IMR-90 (cell line): ENCODE results near the gene IL17F. TPM values are rescaled to one million over a fixed set of nuclear protein-coding genes. Genes with fewer than 3 reads are reported as not detected.

Experiments used
- ATAC-seq: fragments of 200-7000 bp; cut with Tn5 transposase; 2 replicates; pipeline ENCODE4 v1.9.1; 2020; ENCODE audit warnings: low read depth, mild to moderate bottlenecking, moderate library complexity
- BruUV-seq: library from RNA; stranded (reverse); fragments of 400-500 nt; replicated peaks from 2 replicates; lab custom pipeline; 2021; lab: Mats Ljungman, UMichigan
- CTCF ChIA-PET: fragments of 300-600 bp; formaldehyde crosslinking; extraction: SDS; loops from one replicate; lab custom pipeline; 2021; ENCODE audit warnings: antibody characterized with exemption; lab: Yijun Ruan, JAX
- POLR2A ChIA-PET: fragments of 300-600 bp; sonication (Branson Sonifier 250); formaldehyde crosslinking; loops from one replicate; lab custom pipeline; 2022; ENCODE audit warnings: antibody characterized with exemption; ENCODE audit not compliant: unreplicated experiment; lab: Charles Lee
- DNase-seq: peaks from one replicate; pipeline ENCODE4 v3.0.0; 2013
- H2AFZ ChIP-seq: replicated peaks from 2 replicates; pipeline ENCODE3; 2013; ENCODE audit warnings: low read length, mild to moderate bottlenecking; ENCODE audit not compliant: poor library complexity
- H2AK5ac ChIP-seq: 2 replicates; pipeline ENCODE4 v1.6.1; 2013; ENCODE audit warnings: low read depth, low read length, inconsistent platforms
- H2AK9ac ChIP-seq: replicated peaks from 2 replicates; pipeline ENCODE3; 2013; ENCODE audit warnings: mild to moderate bottlenecking, low read depth, low read length, moderate library complexity; ENCODE audit not compliant: poor library complexity
- H2BK120ac ChIP-seq: 2 replicates; pipeline ENCODE4 v1.6.1; 2013; ENCODE audit warnings: low read depth, low read length, inconsistent platforms
- H2BK15ac ChIP-seq: 3 replicates; pipeline ENCODE4 v1.6.1; 2013; ENCODE audit warnings: low read depth, low read length, inconsistent platforms
- H2BK20ac ChIP-seq: 2 replicates; pipeline ENCODE4 v1.6.1; 2013; ENCODE audit warnings: low read depth, mild to moderate bottlenecking, inconsistent platforms, low read length, moderate library complexity
- H2BK5ac ChIP-seq: 2 replicates; pipeline ENCODE4 v1.6.1; 2013; ENCODE audit warnings: mild to moderate bottlenecking, low read depth, low read length, inconsistent platforms; ENCODE audit not compliant: poor library complexity, severe bottlenecking
- H3K14ac ChIP-seq: replicated peaks from 2 replicates; pipeline ENCODE4 v1.6.1; 2013; ENCODE audit warnings: low read depth, low read length, inconsistent platforms
- H3K18ac ChIP-seq: 2 replicates; pipeline ENCODE4 v1.6.1; 2013; ENCODE audit warnings: low read depth, low read length, control low read depth
- H3K23ac ChIP-seq: 2 replicates; pipeline ENCODE4 v1.6.1; 2013; ENCODE audit warnings: low read depth, low read length, inconsistent platforms
- H3K27ac ChIP-seq: 2 replicates; pipeline ENCODE4 v1.5.1; 2013; ENCODE audit warnings: mild to moderate bottlenecking, control low read depth, low read length; ENCODE audit not compliant: insufficient read depth
- H3K27me3 ChIP-seq: 2 replicates; pipeline ENCODE4 v1.6.1; 2013; ENCODE audit warnings: low read length; ENCODE audit not compliant: control insufficient read depth, insufficient read depth
- H3K36me3 ChIP-seq: 2 replicates; pipeline ENCODE4 v1.6.1; 2013; ENCODE audit warnings: low read length, mixed read lengths; ENCODE audit not compliant: control insufficient read depth, insufficient read depth
- H3K4ac ChIP-seq: 2 replicates; pipeline ENCODE4 v1.6.1; 2013; ENCODE audit warnings: low read depth, low read length, inconsistent platforms
- H3K4me1 ChIP-seq: 2 replicates; pipeline ENCODE4 v1.6.1; 2013; ENCODE audit warnings: low read length, mixed read lengths; ENCODE audit not compliant: control insufficient read depth, insufficient read depth
- H3K4me2 ChIP-seq: 2 replicates; pipeline ENCODE4 v1.6.1; 2013; ENCODE audit warnings: low read depth, mild to moderate bottlenecking, control low read depth, low read length, moderate library complexity
- H3K4me3 ChIP-seq: 2 replicates; pipeline ENCODE4 v1.5.1; 2013; ENCODE audit warnings: low read depth, mild to moderate bottlenecking, control low read depth, low read length, moderate library complexity; ENCODE audit not compliant: insufficient read depth
- H3K56ac ChIP-seq: 2 replicates; pipeline ENCODE4 v1.6.1; 2013; ENCODE audit warnings: low read length, inconsistent platforms; ENCODE audit not compliant: insufficient read depth; ENCODE audit errors: extremely low read depth
- H3K79me1 ChIP-seq, 2 experiments: 2 replicates each; pipeline ENCODE4 v1.6.1; 2013; ENCODE audit warnings: low read length in 2 of 2, inconsistent platforms in 1 of 2, low read depth in 1 of 2
- H3K9ac ChIP-seq: 2 replicates; pipeline ENCODE4 v1.6.1; 2013; ENCODE audit warnings: low read depth, low read length, control low read depth
- H3K9me1 ChIP-seq: 2 replicates; pipeline ENCODE4 v1.6.1; 2013; ENCODE audit warnings: low read length, inconsistent platforms; ENCODE audit not compliant: insufficient read depth
- H3K9me3 ChIP-seq: 2 replicates; pipeline ENCODE4 v1.6.1; 2013; ENCODE audit warnings: low read length; ENCODE audit not compliant: control insufficient read depth, insufficient read depth
- H4K20me1 ChIP-seq: 2 replicates; pipeline ENCODE4 v1.6.1; 2013; ENCODE audit warnings: low read length, inconsistent platforms; ENCODE audit not compliant: insufficient read depth
- H4K5ac ChIP-seq: 2 replicates; pipeline ENCODE4 v1.6.1; 2013; ENCODE audit warnings: mild to moderate bottlenecking, low read depth, low read length, control low read depth
- H4K8ac ChIP-seq, 2 experiments: 2 replicates each; pipeline ENCODE4 v1.6.1; 2013; ENCODE audit warnings: low read depth in 2 of 2, low read length in 2 of 2, control low read depth in 1 of 2, inconsistent platforms in 1 of 2
- H4K91ac ChIP-seq: 2 replicates; pipeline ENCODE4 v1.6.1; 2013; ENCODE audit warnings: low read depth, low read length, inconsistent platforms; ENCODE audit not compliant: insufficient read depth
- CEBPB ChIP-seq: IDR thresholded peaks from 2 replicates; pipeline ENCODE4 v1.6.1; 2012; ENCODE audit warnings: low read depth, low read length, improper control_type of control experiment
- MXI1 ChIP-seq: IDR thresholded peaks from 2 replicates; pipeline ENCODE4 v1.6.1; 2012; ENCODE audit warnings: low read depth, mild to moderate bottlenecking, low read length, moderate library complexity, borderline replicate concordance
- POLR2A ChIP-seq: IDR thresholded peaks from 2 replicates; pipeline ENCODE4 v1.6.1; 2012; ENCODE audit warnings: mild to moderate bottlenecking, low read depth, low read length
- RAD21 ChIP-seq: IDR thresholded peaks from 2 replicates; pipeline ENCODE4 v1.6.1; 2012; ENCODE audit warnings: low read length, improper control_type of control experiment
- WGBS, 2 experiments: methylation state at CpG; one replicate each; pipeline versions ENCODE4 v1.1.5 to v1.1.7; 2013; ENCODE audit warnings: missing lambda C conversion rate in 2 of 2; ENCODE audit not compliant: insufficient read length in 1 of 2; ENCODE audit errors: extremely low coverage in 2 of 2; 5-methylcytosine and 5-hydroxymethylcytosine counted together
- dilution Hi-C: fragments of 300-500 bp; cut with HindIII; formaldehyde crosslinking; loops from one replicate; pipeline ENCODE4 v1.14.3; 2018; ENCODE audit warnings: low sequenced_read_pairs; ENCODE audit not compliant: unreplicated experiment
- in situ Hi-C: fragments of 300-500 bp; cut with MboI; formaldehyde crosslinking; loops from 3 replicates; pipeline ENCODE4 v1.14.3; 2019; ENCODE audit warnings: low sequenced_read_pairs, inconsistent platforms, mixed read lengths
- intact Hi-C: fragments of 100-400 bp; cut with micrococcal nuclease; formaldehyde crosslinking; loops from 2 replicates; pipeline ENCODE4 v1.10.0; 2022
- polyA plus RNA-seq, 3 experiments: library from polyadenylated mRNA; depleted of rRNA; stranded (reverse); fragments of >200 nt; gene quantifications; 2 replicates each; pipeline ENCODE4 v1.2.3, GENCODE V29; 2012; ENCODE audit warnings: low replicate concordance in 1 of 3
- total RNA-seq: library from RNA; depleted of rRNA; stranded (reverse); fragments of >200 nt; gene quantifications from 2 replicates; pipeline ENCODE4 v1.2.3, GENCODE V29; 2012
- TF ChIP-seq, protein P1 (sequence below): fragments of 150-350 bp; IDR thresholded peaks from 2 replicates; pipeline ENCODE4 v1.6.1; 2016; ENCODE audit warnings: low read depth, mild to moderate bottlenecking, low read length, moderate library complexity, borderline replicate concordance
- TF ChIP-seq, protein P2 (sequence below): conservative IDR thresholded peaks from 2 replicates; pipeline ENCODE4 v1.5.1; 2012; ENCODE audit warnings: mild to moderate bottlenecking, low read depth, low read length, improper control_type of control experiment

The IL17F gene
- total and polyA plus RNA-seq, 2 of the 4 experiments (the other 2 are of a cell fraction), result not detected

DNA sequence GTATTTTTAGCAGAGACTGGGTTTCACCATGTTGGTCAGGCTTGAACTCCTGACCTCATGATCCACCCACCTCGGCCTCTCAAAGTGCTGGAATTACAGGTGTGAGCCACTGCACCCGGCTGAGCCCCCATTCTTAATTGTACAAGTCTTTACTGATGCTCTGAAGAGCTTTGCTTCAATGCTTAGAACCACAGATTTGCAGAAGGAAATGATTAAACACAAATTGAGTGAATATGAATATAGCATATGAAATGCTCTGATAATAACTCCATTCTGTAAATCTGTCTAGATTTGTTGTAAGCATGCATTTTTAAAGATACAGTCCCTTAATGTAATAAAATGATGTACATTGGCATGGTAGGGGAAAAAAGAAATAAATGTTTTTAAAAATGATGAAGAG lies 44.5 kb upstream of the IL17F start:
- POLR2A ChIA-PET, result no interaction called here
- no peak overlapping the region for H3K4me2 ChIP-seq
- no peak overlapping the region for H2AFZ ChIP-seq
- no peak overlapping the region for H2AK9ac ChIP-seq
- no peak overlapping the region for H2BK120ac ChIP-seq
- no peak overlapping the region for H2BK5ac ChIP-seq
- TF ChIP-seq, protein P1, sequence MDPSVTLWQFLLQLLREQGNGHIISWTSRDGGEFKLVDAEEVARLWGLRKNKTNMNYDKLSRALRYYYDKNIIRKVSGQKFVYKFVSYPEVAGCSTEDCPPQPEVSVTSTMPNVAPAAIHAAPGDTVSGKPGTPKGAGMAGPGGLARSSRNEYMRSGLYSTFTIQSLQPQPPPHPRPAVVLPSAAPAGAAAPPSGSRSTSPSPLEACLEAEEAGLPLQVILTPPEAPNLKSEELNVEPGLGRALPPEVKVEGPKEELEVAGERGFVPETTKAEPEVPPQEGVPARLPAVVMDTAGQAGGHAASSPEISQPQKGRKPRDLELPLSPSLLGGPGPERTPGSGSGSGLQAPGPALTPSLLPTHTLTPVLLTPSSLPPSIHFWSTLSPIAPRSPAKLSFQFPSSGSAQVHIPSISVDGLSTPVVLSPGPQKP, result no peak
- TF ChIP-seq POLR2A (no peak), MXI1 (no peak), RAD21 (no peak), CEBPB (no peak)
- TF ChIP-seq, protein P2, sequence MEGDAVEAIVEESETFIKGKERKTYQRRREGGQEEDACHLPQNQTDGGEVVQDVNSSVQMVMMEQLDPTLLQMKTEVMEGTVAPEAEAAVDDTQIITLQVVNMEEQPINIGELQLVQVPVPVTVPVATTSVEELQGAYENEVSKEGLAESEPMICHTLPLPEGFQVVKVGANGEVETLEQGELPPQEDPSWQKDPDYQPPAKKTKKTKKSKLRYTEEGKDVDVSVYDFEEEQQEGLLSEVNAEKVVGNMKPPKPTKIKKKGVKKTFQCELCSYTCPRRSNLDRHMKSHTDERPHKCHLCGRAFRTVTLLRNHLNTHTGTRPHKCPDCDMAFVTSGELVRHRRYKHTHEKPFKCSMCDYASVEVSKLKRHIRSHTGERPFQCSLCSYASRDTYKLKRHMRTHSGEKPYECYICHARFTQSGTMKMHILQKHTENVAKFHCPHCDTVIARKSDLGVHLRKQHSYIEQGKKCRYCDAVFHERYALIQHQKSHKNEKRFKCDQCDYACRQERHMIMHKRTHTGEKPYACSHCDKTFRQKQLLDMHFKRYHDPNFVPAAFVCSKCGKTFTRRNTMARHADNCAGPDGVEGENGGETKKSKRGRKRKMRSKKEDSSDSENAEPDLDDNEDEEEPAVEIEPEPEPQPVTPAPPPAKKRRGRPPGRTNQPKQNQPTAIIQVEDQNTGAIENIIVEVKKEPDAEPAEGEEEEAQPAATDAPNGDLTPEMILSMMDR, result no peak
- ATAC-seq (no peak), DNase-seq (no peak)
- H3K4ac ChIP-seq, result no peak overlapping the region
- H3K27me3 ChIP-seq, result peaks cover 8% of the 10 kb centered on the region
- peaks cover 0 to 4% of the 10 kb centered on the region in 2 experiments; a peak in 1 of 4 replicates for H3K79me1 ChIP-seq
- H3K36me3 ChIP-seq, result no peaks in the 10 kb centered on the region
- no peak overlapping the region for H3K14ac ChIP-seq
- H3K9me1 ChIP-seq, result no peaks in the 10 kb centered on the region
- no peak overlapping the region for H3K56ac ChIP-seq
- H2AK5ac ChIP-seq, result no peak overlapping the region
- no peak overlapping the region for H2BK15ac ChIP-seq
- no peak overlapping the region for H4K8ac ChIP-seq
- no peak overlapping the region for H3K9ac ChIP-seq
- no peak overlapping the region for H3K23ac ChIP-seq
- BruUV-seq, result no TSS peak
- H2BK20ac ChIP-seq, result no peak overlapping the region
- WGBS, 2 experiments, result no CpG with 5 or more reads among the region's 2 CpGs
- H3K4me3 ChIP-seq, result no peak overlapping the region
- H3K4me1 ChIP-seq, result no peaks in the 10 kb centered on the region
- dilution Hi-C loops, result no loop called here
- H4K5ac ChIP-seq, result no peak overlapping the region
- in situ Hi-C loops, result loop anchor here (5.0 kb wide), 1 partner anchor 378 kb away; no protein-coding TSS in a partner anchor
- no peak overlapping the region for H3K18ac ChIP-seq
- H4K20me1 ChIP-seq, result no peaks in the 10 kb centered on the region
- intact Hi-C loops, result no loop called here
- no peaks in the 10 kb centered on the region for H3K9me3 ChIP-seq
- no peak overlapping the region for H4K91ac ChIP-seq
- H3K27ac ChIP-seq, result no peak overlapping the region
- CTCF ChIA-PET, result interaction anchor here (1.9 kb wide), 1 partner anchor 111 kb away, joined by 4 read pairs; no protein-coding TSS in a partner anchor
